ENCODE measurements around the gene DDX43.
A peak's percentile ranks its signal among the peaks of the same experiment; 100 is the strongest.

Gene DDX43

DNA sequence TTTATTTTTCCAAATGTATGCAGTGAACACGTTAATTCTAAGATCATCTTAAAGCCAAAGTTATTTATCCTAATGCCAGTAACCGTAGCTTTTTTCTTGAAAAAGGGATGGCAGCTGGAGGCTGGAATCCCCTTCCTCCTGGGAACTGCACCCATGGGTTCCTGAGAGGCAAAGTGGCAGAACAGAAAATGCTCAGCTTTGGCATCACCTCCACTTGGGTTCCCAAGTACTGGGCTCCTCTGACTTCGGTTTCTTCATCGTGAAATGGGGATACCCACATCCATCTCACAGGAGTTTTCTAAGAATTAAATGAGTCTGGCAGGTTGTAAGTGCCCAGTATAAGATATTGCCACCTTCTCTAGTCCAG, 6.2 kb upstream of the DDX43 start:
- H4K91ac ChIP-seq (ENCODE audit: low read depth, low read length, poor library complexity) = no peak overlapping the region
- H4K8ac ChIP-seq (ENCODE audit: low read depth, low read length) = no peak overlapping the region
- H3K27ac ChIP-seq (replicated peaks; ENCODE audit: low read length) = no peak overlapping the region
- peak overlapping the region; percentile 93 for H2AFZ ChIP-seq (ENCODE audit: low read length)
- no peak overlapping the region for H2BK5ac ChIP-seq (ENCODE audit: low read length)
- H2BK120ac ChIP-seq (ENCODE audit: low read depth, low read length) = no peak overlapping the region
- H3K4me1 ChIP-seq (ENCODE audit: control insufficient read depth in 2 of 2, insufficient read depth in 1 of 2, low read depth in 1 of 2, low read length in 2 of 2) = peaks cover 0 to 4% of the 10 kb centered on the region in 2 donors
- no peaks in the 10 kb centered on the region for H3K79me1 ChIP-seq (ENCODE audit: low read depth, low read length)
- no peak overlapping the region for H3K18ac ChIP-seq (ENCODE audit: low read length)
- peak overlapping the region; percentile 37 to 77 for H3K4me3 ChIP-seq (ENCODE audit: low read length in 2 of 2)
- no peaks in the 10 kb centered on the region for H3K36me3 ChIP-seq (replicated peaks in 1 of 2; ENCODE audit: control insufficient read depth in 2 of 2, insufficient read depth in 2 of 2, low read length in 2 of 2)
- no peak for DNase-seq (ENCODE audit: low spot score)
- H3K4ac ChIP-seq (ENCODE audit: low read length) = no peak overlapping the region
- no peak overlapping the region for H3K9ac ChIP-seq (ENCODE audit: low read depth, low read length, poor library complexity)
- no peak overlapping the region for H3K23ac ChIP-seq (ENCODE audit: low read depth, low read length, poor library complexity)
- H2BK15ac ChIP-seq (ENCODE audit: low read length) = no peak overlapping the region
- no peak overlapping the region for H2BK12ac ChIP-seq (ENCODE audit: low read length)
- H3K4me2 ChIP-seq (ENCODE audit: insufficient read depth, low read length, poor library complexity, severe bottlenecking) = peak overlapping the region; percentile 60
- no peaks in the 10 kb centered on the region for H3K9me3 ChIP-seq (replicated peaks in 1 of 2; ENCODE audit: control insufficient read depth in 2 of 2, insufficient read depth in 1 of 2, low read depth in 1 of 2, low read length in 2 of 2)
- WGBS, 2 donors (ENCODE audit: extremely low coverage in 2 of 2, insufficient read length in 2 of 2, insufficient replicate concordance in 1 of 2) = no CpG with 5 or more reads among the region's 4 CpGs
- H2AK5ac ChIP-seq (ENCODE audit: low read depth, low read length) = no peak overlapping the region
- H3K14ac ChIP-seq (ENCODE audit: low read length) = no peak overlapping the region
- H3K27me3 ChIP-seq (ENCODE audit: control insufficient read depth in 3 of 3, insufficient read depth in 3 of 3, low read depth in 1 of 3, low read length in 3 of 3) = peaks cover 0 to 17% (median 0%) of the 10 kb centered on the region in 3 experiments

DNA sequence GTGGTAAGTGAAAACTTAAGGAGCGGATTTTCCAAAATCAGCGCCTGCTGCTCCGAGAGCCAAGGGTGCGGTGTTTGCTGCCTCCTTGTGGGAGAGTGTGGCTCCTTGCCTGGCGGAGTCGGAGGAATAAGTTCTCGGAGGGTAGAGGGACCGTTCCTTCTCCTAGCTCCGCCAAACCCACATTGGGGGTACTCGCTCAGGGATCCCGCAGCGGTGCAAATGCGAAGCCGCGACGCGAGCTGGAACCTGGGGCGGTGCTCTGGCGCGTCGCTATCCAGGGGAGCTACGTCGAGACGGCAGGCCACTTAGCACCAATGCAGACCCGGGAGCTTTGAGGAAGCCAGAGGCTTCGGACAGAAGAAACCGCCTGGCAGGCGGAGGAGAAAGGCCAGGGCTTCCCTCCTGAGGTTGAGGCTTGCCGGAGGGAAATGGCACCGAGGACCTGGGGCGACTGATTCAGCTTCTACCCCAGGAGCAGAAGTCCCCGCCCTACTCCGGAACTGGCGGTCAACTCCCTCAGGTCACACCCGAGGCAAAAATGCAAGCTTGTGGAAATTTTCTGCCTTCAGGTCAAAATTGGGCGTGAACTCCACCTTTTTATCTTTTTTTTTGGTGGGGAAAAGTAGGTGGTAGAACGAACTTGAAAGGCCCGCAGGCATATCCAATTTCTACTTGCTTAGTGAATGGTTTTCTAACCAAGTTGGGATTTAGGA, 5.7 kb upstream of the DDX43 start:
- no peak overlapping the region for H4K91ac ChIP-seq (ENCODE audit: low read depth, low read length, poor library complexity)
- H3K9ac ChIP-seq (ENCODE audit: low read depth, low read length, poor library complexity) = peak overlapping the region; percentile 2
- H3K9me3 ChIP-seq (replicated peaks in 1 of 2; ENCODE audit: control insufficient read depth in 2 of 2, insufficient read depth in 1 of 2, low read depth in 1 of 2, low read length in 2 of 2) = no peaks in the 10 kb centered on the region
- H3K27me3 ChIP-seq (ENCODE audit: control insufficient read depth in 3 of 3, insufficient read depth in 3 of 3, low read depth in 1 of 3, low read length in 3 of 3) = peaks cover 0 to 17% (median 0%) of the 10 kb centered on the region in 3 experiments
- H2BK12ac ChIP-seq (ENCODE audit: low read length) = no peak overlapping the region
- peak overlapping the region; percentile 93 for H2AFZ ChIP-seq (ENCODE audit: low read length)
- no peak overlapping the region for H2AK5ac ChIP-seq (ENCODE audit: low read depth, low read length)
- no peak overlapping the region for H3K4ac ChIP-seq (ENCODE audit: low read length)
- DNase-seq (ENCODE audit: low spot score) = peak; percentile 46
- peak overlapping the region; percentile 88 for H3K18ac ChIP-seq (ENCODE audit: low read length)
- no peak overlapping the region for H2BK5ac ChIP-seq (ENCODE audit: low read length)
- H2BK120ac ChIP-seq (ENCODE audit: low read depth, low read length) = no peak overlapping the region
- peak overlapping the region; percentile 60 for H3K4me2 ChIP-seq (ENCODE audit: insufficient read depth, low read length, poor library complexity, severe bottlenecking)
- H3K14ac ChIP-seq (ENCODE audit: low read length) = no peak overlapping the region
- H3K36me3 ChIP-seq (replicated peaks in 1 of 2; ENCODE audit: control insufficient read depth in 2 of 2, insufficient read depth in 2 of 2, low read length in 2 of 2) = no peaks in the 10 kb centered on the region
- H2BK15ac ChIP-seq (ENCODE audit: low read length) = no peak overlapping the region
- no peaks in the 10 kb centered on the region for H3K79me1 ChIP-seq (ENCODE audit: low read depth, low read length)
- H3K27ac ChIP-seq (replicated peaks; ENCODE audit: low read length) = no peak overlapping the region
- H3K4me1 ChIP-seq (ENCODE audit: control insufficient read depth in 2 of 2, insufficient read depth in 1 of 2, low read depth in 1 of 2, low read length in 2 of 2) = peaks cover 0 to 4% of the 10 kb centered on the region in 2 donors
- no peak overlapping the region for H4K8ac ChIP-seq (ENCODE audit: low read depth, low read length)
- no peak overlapping the region for H3K23ac ChIP-seq (ENCODE audit: low read depth, low read length, poor library complexity)
- WGBS, 2 donors (ENCODE audit: extremely low coverage in 2 of 2, insufficient read length in 2 of 2, insufficient replicate concordance in 1 of 2) = no CpG with 5 or more reads among the region's 38 CpGs
- H3K4me3 ChIP-seq (ENCODE audit: low read length in 2 of 2) = peak overlapping the region; percentile 37 to 77

DNA sequence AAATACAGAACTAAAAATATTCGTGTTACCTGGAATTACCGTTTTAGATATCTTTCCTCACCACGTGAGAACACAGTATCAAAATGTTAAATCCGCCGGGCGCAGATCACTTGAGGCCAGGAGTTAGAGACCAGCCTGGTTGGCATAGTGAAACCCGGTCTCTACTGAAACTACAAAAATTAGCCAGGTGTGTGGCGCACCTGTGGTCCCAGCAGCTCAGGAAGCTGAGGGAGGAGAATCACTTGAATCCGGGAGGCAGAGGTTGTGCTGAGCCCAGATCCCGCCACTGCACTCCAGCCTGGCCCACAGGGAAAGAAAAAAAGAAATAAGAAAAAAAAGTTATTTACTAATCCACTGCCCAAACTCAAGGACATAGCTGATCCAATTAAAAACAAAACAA, 4.8 kb upstream of the DDX43 start:
- no CpG with 5 or more reads among the region's 10 CpGs for WGBS, 2 donors (ENCODE audit: extremely low coverage in 2 of 2, insufficient read length in 2 of 2, insufficient replicate concordance in 1 of 2)
- Histone ChIP-seq H3K27me3 (ENCODE audit: control insufficient read depth in 3 of 3, insufficient read depth in 3 of 3, low read depth in 1 of 3, low read length in 3 of 3) (peaks cover 0 to 17% (median 0%) of the 10 kb centered on the region in 3 experiments), H3K36me3 (replicated peaks in 1 of 2; ENCODE audit: control insufficient read depth in 2 of 2, insufficient read depth in 2 of 2, low read length in 2 of 2) (no peaks in the 10 kb centered on the region), H3K27ac (replicated peaks; ENCODE audit: low read length) (no peak overlapping the region), H3K9ac (ENCODE audit: low read depth, low read length, poor library complexity) (no peak overlapping the region), H4K8ac (ENCODE audit: low read depth, low read length) (no peak overlapping the region), H2BK12ac (ENCODE audit: low read length) (no peak overlapping the region), H2AFZ (ENCODE audit: low read length) (no peak overlapping the region), H3K9me3 (replicated peaks in 1 of 2; ENCODE audit: control insufficient read depth in 2 of 2, insufficient read depth in 1 of 2, low read depth in 1 of 2, low read length in 2 of 2) (peaks cover 0 to under 1% of the 10 kb centered on the region in 2 donors), H4K91ac (ENCODE audit: low read depth, low read length, poor library complexity) (no peak overlapping the region), H3K4ac (ENCODE audit: low read length) (no peak overlapping the region), H3K4me3 (ENCODE audit: low read length in 2 of 2) (no peak overlapping the region), H3K4me2 (ENCODE audit: insufficient read depth, low read length, poor library complexity, severe bottlenecking) (no peak overlapping the region), H3K79me1 (ENCODE audit: low read depth, low read length) (no peaks in the 10 kb centered on the region), H2AK5ac (ENCODE audit: low read depth, low read length) (no peak overlapping the region), H3K14ac (ENCODE audit: low read length) (no peak overlapping the region), H3K4me1 (ENCODE audit: control insufficient read depth in 2 of 2, insufficient read depth in 1 of 2, low read depth in 1 of 2, low read length in 2 of 2) (peaks cover 0 to 4% of the 10 kb centered on the region in 2 donors), H2BK15ac (ENCODE audit: low read length) (no peak overlapping the region), H3K18ac (ENCODE audit: low read length) (no peak overlapping the region), H2BK120ac (ENCODE audit: low read depth, low read length) (no peak overlapping the region), H2BK5ac (ENCODE audit: low read length) (no peak overlapping the region), H3K23ac (ENCODE audit: low read depth, low read length, poor library complexity) (no peak overlapping the region)
- no peak for DNase-seq (ENCODE audit: low spot score)

DNA sequence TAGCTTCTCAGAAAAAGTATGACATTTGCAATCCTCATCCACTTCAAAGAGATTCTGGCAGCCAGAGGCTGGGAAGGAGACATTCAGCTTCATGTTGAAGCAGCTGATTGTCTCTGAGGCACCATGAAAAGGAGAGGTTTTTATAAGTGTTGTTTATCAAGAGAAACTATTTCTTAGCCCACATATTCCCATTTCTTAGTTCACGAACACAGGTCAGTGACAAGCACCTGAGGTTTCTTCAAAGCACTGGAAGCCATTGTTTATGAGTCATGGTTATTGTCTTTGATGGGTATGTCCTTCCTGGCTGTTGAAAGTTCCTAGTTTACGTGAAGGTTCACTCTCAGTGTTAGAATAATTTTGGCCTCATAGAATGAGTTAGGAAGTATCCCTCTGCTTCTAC, 3.0 kb upstream of the DDX43 start:
- H3K23ac ChIP-seq (ENCODE audit: low read depth, low read length, poor library complexity) = no peak overlapping the region
- no peak overlapping the region for H3K4me3 ChIP-seq (ENCODE audit: low read length in 2 of 2)
- WGBS, 2 donors (ENCODE audit: extremely low coverage in 2 of 2, insufficient read length in 2 of 2, insufficient replicate concordance in 1 of 2) = no CpG with 5 or more reads among the region's 2 CpGs
- H3K4ac ChIP-seq (ENCODE audit: low read length) = no peak overlapping the region
- H3K36me3 ChIP-seq (replicated peaks in 1 of 2; ENCODE audit: control insufficient read depth in 2 of 2, insufficient read depth in 2 of 2, low read length in 2 of 2) = no peaks in the 10 kb centered on the region
- no peak overlapping the region for H3K4me2 ChIP-seq (ENCODE audit: insufficient read depth, low read length, poor library complexity, severe bottlenecking)
- H2AFZ ChIP-seq (ENCODE audit: low read length) = no peak overlapping the region
- no peak overlapping the region for H3K18ac ChIP-seq (ENCODE audit: low read length)
- H3K27me3 ChIP-seq (ENCODE audit: control insufficient read depth in 3 of 3, insufficient read depth in 3 of 3, low read depth in 1 of 3, low read length in 3 of 3) = peaks cover 0 to 17% (median 0%) of the 10 kb centered on the region in 3 experiments
- H3K27ac ChIP-seq (replicated peaks; ENCODE audit: low read length) = no peak overlapping the region
- no peak overlapping the region for H4K8ac ChIP-seq (ENCODE audit: low read depth, low read length)
- no peak overlapping the region for H3K14ac ChIP-seq (ENCODE audit: low read length)
- H3K9me3 ChIP-seq (replicated peaks in 1 of 2; ENCODE audit: control insufficient read depth in 2 of 2, insufficient read depth in 1 of 2, low read depth in 1 of 2, low read length in 2 of 2) = peaks cover 0 to 2% of the 10 kb centered on the region in 2 donors
- H3K9ac ChIP-seq (ENCODE audit: low read depth, low read length, poor library complexity) = no peak overlapping the region
- H2BK12ac ChIP-seq (ENCODE audit: low read length) = no peak overlapping the region
- no peaks in the 10 kb centered on the region for H3K79me1 ChIP-seq (ENCODE audit: low read depth, low read length)
- H4K91ac ChIP-seq (ENCODE audit: low read depth, low read length, poor library complexity) = no peak overlapping the region
- no peak overlapping the region for H2BK15ac ChIP-seq (ENCODE audit: low read length)
- no peak for DNase-seq (ENCODE audit: low spot score)
- H2AK5ac ChIP-seq (ENCODE audit: low read depth, low read length) = no peak overlapping the region
- no peak overlapping the region for H2BK120ac ChIP-seq (ENCODE audit: low read depth, low read length)
- H2BK5ac ChIP-seq (ENCODE audit: low read length) = no peak overlapping the region
- H3K4me1 ChIP-seq (ENCODE audit: control insufficient read depth in 2 of 2, insufficient read depth in 1 of 2, low read depth in 1 of 2, low read length in 2 of 2) = peaks cover 0 to 4% of the 10 kb centered on the region in 2 donors
